T-cell (primary cell): ENCODE data around the gene ACSL3. TPM values are rescaled to one million over a fixed set of nuclear protein-coding genes. Genes with fewer than 3 reads are reported as not detected.
A peak's percentile ranks its signal among the peaks of the same experiment; 100 is the strongest.
"Not testable (repeated sequence)": the region's sequence is repeated elsewhere in the genome, so short reads cannot be mapped to it uniquely, and the experiment has no call there.

ENCODE experiments used
- ATAC-seq, 4 experiments: fragments of 200-7000 bp in 3 of 4; fragments of 150-1000 bp in 1 of 4; cut with Tn5 transposase; replicated peaks in 1 of 4; 1 replicate in 3 of 4; 2 replicates in 1 of 4; pipeline ENCODE4 v1.10.0; 2021; ENCODE audit warnings: moderate library complexity in 3 of 4, mild to moderate bottlenecking in 2 of 4, moderate number of reproducible peaks in 1 of 4
- CTCF ChIA-PET, 2 donors: fragments of 300-600 bp; sonication (Branson Sonifier 250); formaldehyde crosslinking; loops; one replicate each; lab custom pipeline; 2022; ENCODE audit warnings: antibody characterized with exemption in 2 of 2; lab: Charles Lee
- POLR2A ChIA-PET, 2 donors: fragments of 300-600 bp; sonication (Branson Sonifier 250); formaldehyde crosslinking; loops; one replicate each; lab custom pipeline; 2022; ENCODE audit warnings: antibody characterized with exemption in 2 of 2; lab: Charles Lee
- DNase-seq, 35 experiments: peaks; one replicate each; pipeline versions ENCODE4 v3.0.0 to v3.0.0-alpha.2; 2013 to 2023
- H3K27ac ChIP-seq: one replicate; pipeline ENCODE4 v1.5.1; 2013; ENCODE audit warnings: low read length
- H3K27me3 ChIP-seq, 2 experiments: replicated peaks in 1 of 2; 1 replicate in 1 of 2; 2 replicates in 1 of 2; pipeline versions ENCODE4 v1.6.1 to v1.7.0; 2013; ENCODE audit warnings: low read length in 1 of 2, mixed read lengths in 1 of 2; ENCODE audit not compliant: control insufficient read depth in 2 of 2, insufficient read depth in 2 of 2; ENCODE audit errors: extremely low read depth in 1 of 2
- H3K36me3 ChIP-seq, 2 donors: 1 replicate in 1 of 2; 2 replicates in 1 of 2; pipeline versions ENCODE4 v1.6.1 to v1.7.0; 2013; ENCODE audit warnings: low read length in 1 of 2; ENCODE audit not compliant: control insufficient read depth in 2 of 2, insufficient read depth in 1 of 2; ENCODE audit errors: extremely low read depth in 1 of 2
- H3K4me1 ChIP-seq, 2 experiments: 1 replicate in 1 of 2; 2 replicates in 1 of 2; pipeline versions ENCODE4 v1.6.1 to v1.7.0; 2013; ENCODE audit warnings: low read length in 2 of 2, mixed read lengths in 1 of 2; ENCODE audit not compliant: insufficient read depth in 2 of 2, control insufficient read depth in 1 of 2; ENCODE audit errors: extremely low read depth in 1 of 2
- H3K4me3 ChIP-seq, 2 donors: 1 replicate in 1 of 2; 2 replicates in 1 of 2; pipeline versions ENCODE4 v1.5.1 to v1.7.0; 2013; ENCODE audit warnings: mild to moderate bottlenecking in 2 of 2, low read length in 1 of 2, moderate library complexity in 1 of 2; ENCODE audit not compliant: control insufficient read depth in 1 of 2; ENCODE audit errors: extremely low read depth in 1 of 2
- H3K9me3 ChIP-seq: 2 replicates; pipeline ENCODE4 v1.7.0; 2013
- H3K27ac Mint-ChIP-seq, 2 donors: one replicate each; pipeline ENCODE4 v1.8.0; 2020 to 2021; ENCODE audit warnings: mild to moderate bottlenecking in 2 of 2, mixed read lengths in 2 of 2
- H3K27me3 Mint-ChIP-seq, 2 donors: one replicate each; pipeline ENCODE4 v1.8.0; 2021 to 2022; ENCODE audit warnings: mixed read lengths in 2 of 2
- H3K36me3 Mint-ChIP-seq: one replicate; pipeline ENCODE4 v1.8.0; 2021; ENCODE audit warnings: mixed read lengths
- H3K4me1 Mint-ChIP-seq, 3 donors: one replicate each; pipeline ENCODE4 v1.8.0; 2020 to 2022; ENCODE audit warnings: mixed read lengths in 3 of 3, mild to moderate bottlenecking in 1 of 3
- H3K4me3 Mint-ChIP-seq, 3 donors: one replicate each; pipeline ENCODE4 v1.8.0; 2020 to 2022; ENCODE audit warnings: mild to moderate bottlenecking in 3 of 3, mixed read lengths in 3 of 3, moderate library complexity in 3 of 3
- H3K9me3 Mint-ChIP-seq, 3 donors: one replicate each; pipeline ENCODE4 v1.8.0; 2020 to 2022; ENCODE audit warnings: mixed read lengths in 3 of 3
- WGBS: methylation state at CpG from one replicate; pipeline ENCODE4 v1.1.5; 2013; ENCODE audit warnings: missing lambda C conversion rate; ENCODE audit not compliant: insufficient coverage; 5-methylcytosine and 5-hydroxymethylcytosine counted together
- total RNA-seq, 35 experiments: library from RNA in 6 of 35; stranded (reverse) in 6 of 35; fragments of 120-200 nt in 1 of 35; gene quantifications; one replicate each; pipeline versions ENCODE4 v1.2.1 to v1.2.4 and lab custom pipeline; 2013 to 2026

The ACSL3 gene
- total RNA-seq, 5 donors from 2014 or later (not counting 1 experiment from before 2014, with no cell fraction given) = 23.9 to 82.4 (median 26.5) TPM

DNA sequence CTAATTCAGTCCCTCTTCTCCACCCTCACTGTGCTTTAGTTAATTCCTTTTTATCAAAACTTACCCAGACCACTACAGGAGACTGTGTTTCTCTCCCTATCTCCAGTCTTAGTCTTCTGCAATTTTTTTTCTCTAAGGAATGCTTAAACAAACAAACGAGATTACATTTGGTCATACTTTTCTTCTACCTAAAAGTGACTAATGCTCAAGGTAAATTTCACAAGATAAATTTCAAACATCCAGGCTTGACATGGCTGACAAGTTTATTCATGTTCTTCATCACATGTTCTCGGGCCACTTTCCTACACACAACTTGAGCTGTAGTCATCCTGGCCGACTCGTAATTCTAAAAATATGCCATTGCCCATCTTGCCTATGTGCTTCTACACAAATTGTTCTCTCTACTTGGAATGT is 23.2 kb upstream of the ACSL3 start:
- peaks cover 8 to 16% (median 9%) of the 10 kb centered on the region in 3 donors for H3K4me1 Mint-ChIP-seq
- ATAC-seq (no peak), DNase-seq (no peak)
- Histone ChIP-seq H3K27ac (no peak overlapping the region), H3K4me3 (no peak overlapping the region), H3K9me3 (no peaks in the 10 kb centered on the region), H3K27me3 (peaks cover 0 to 9% of the 10 kb centered on the region in 2 experiments), H3K4me1 (peaks cover 0 to 2% of the 10 kb centered on the region in 2 experiments), H3K36me3 (no peaks in the 10 kb centered on the region)
- CTCF ChIA-PET = no interaction called here
- no peaks in the 10 kb centered on the region for H3K9me3 Mint-ChIP-seq
- H3K36me3 Mint-ChIP-seq = no peaks in the 10 kb centered on the region
- H3K27me3 Mint-ChIP-seq = peaks cover 14 to 21% of the 10 kb centered on the region in 2 donors
- POLR2A ChIA-PET = no interaction called here
- no peak overlapping the region for H3K27ac Mint-ChIP-seq
- H3K4me3 Mint-ChIP-seq = no peak overlapping the region
- 82% methylated on average over 4 of the region's 4 CpGs for WGBS

DNA sequence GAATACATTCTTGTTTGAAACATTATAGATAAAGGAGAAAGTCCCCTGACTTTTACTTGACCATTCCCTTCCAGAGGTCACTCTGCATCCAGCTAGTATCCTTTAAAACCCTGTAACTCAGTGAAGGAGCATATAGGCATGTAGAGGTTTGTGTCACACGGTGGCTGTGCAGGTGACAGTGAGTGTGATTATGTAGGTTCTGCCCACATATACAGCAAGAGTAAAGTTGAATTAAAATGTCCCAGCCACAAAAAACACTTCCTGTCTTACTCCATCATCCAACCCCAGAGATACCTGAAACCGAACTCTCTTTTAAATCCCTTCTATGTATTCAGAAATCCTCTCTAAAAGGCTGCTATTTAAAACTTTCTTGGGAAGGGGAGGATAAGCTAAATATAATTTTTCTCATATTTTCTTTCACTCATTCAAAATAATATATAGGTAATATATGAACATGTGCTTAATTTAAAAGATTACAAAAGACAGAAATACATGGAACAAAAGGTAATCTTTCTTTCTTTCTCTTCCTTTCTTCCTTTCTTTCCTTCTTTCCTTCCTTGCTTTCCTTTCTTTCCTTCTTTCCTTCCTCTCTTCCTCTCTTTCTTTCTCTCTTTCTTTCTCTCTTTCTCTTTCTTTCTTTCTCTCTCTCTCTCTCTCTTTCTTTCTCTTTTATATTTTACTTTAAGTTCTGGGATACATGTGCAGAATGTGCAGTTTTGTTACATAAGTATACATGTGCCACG is 20.6 kb upstream of the ACSL3 start:
- H3K27ac ChIP-seq = no peak overlapping the region
- peaks cover 13 to 17% of the 10 kb centered on the region in 2 donors for H3K27me3 Mint-ChIP-seq
- no CpG with 5 or more reads among the region's 3 CpGs for WGBS
- no peak for DNase-seq
- peak in 1 of 4 experiments; percentile 26 for ATAC-seq
- ChIA-PET POLR2A (no interaction called here), CTCF (no interaction called here)
- H3K9me3 ChIP-seq = no peaks in the 10 kb centered on the region
- no peak overlapping the region for H3K27ac Mint-ChIP-seq
- peaks cover 0 to 2% of the 10 kb centered on the region in 2 experiments for H3K4me1 ChIP-seq
- no peaks in the 10 kb centered on the region for H3K36me3 Mint-ChIP-seq
- no peak overlapping the region for H3K4me3 Mint-ChIP-seq
- peaks cover 0 to 5% of the 10 kb centered on the region in 2 experiments for H3K27me3 ChIP-seq
- H3K4me1 Mint-ChIP-seq = peaks cover 8 to 19% (median 9%) of the 10 kb centered on the region in 3 donors
- H3K36me3 ChIP-seq = no peaks in the 10 kb centered on the region
- no peak overlapping the region for H3K4me3 ChIP-seq
- H3K9me3 Mint-ChIP-seq = no peaks in the 10 kb centered on the region

DNA sequence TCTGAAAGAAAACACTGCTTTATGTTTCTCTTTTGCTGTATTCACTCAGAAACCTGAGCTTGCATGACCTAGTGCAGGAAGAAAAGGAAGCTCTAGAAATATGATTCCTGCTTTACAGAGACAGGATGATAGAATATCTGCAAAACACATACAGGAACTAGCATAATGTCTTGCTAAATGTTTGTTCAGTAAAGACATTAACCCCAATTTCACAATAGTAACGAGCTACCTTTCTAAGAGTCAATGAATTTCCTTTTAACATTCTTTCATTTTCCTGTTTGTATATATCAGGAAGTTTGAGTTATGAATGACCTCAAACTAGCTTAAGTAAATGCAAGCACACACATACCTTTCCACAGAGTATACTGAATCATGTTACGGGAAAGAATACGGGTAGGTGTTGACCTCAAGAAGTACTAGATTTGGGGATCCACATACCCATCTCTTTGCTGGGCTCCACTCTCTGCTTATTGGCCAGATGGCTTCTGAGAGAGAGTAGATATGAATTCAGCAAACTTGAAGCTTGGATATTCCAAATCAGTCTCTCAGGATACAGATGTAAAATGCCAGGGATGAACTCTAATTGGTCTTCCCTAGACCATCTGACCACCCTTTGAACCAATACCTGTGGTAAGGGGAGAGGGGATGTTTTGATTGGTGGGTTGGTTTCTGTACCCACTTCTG is 18.2 kb upstream of the ACSL3 start:
- ChIA-PET POLR2A (no interaction called here), CTCF (no interaction called here)
- Mint-ChIP-seq H3K9me3 (no peaks in the 10 kb centered on the region), H3K36me3 (no peaks in the 10 kb centered on the region), H3K27me3 (peaks cover 4 to 18% of the 10 kb centered on the region in 2 donors), H3K4me1 (peaks cover 8 to 19% (median 9%) of the 10 kb centered on the region in 3 donors), H3K27ac (no peak overlapping the region), H3K4me3 (no peak overlapping the region)
- ATAC-seq (no peak), DNase-seq (no peak)
- Histone ChIP-seq H3K9me3 (no peaks in the 10 kb centered on the region), H3K36me3 (no peaks in the 10 kb centered on the region), H3K4me3 (no peak overlapping the region), H3K27ac (no peak overlapping the region), H3K4me1 (peaks cover 0 to 2% of the 10 kb centered on the region in 2 experiments), H3K27me3 (peaks cover 0 to 4% of the 10 kb centered on the region in 2 experiments)
- WGBS = no CpG with 5 or more reads among the region's 3 CpGs

DNA sequence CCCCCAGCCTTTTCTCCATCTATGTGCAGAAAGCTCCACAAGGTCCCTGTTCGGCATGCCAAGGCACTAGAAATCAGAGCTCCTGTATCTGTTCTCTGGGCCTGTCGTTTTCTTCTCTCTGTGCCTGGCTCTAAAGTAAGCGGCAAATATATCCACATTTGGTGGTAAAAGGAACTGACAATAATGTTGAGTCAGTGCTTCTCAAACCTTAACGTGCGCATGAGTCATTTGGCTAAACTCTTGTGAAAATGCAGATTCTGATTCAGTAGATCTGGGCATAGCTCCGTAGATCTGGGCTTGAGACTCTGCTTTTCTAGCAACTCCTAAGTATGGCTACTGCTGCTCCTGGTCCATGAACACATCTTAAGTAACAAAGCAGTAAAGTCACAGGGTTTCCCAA is 16.5 kb upstream of the ACSL3 start:
- H3K27ac Mint-ChIP-seq = no peak overlapping the region
- CTCF ChIA-PET = interaction anchor here in 1 of 2 donors (0.7 kb wide), 1 partner anchor 52 kb away, joined by 6 read pairs; no protein-coding TSS in a partner anchor
- ATAC-seq = no peak

DNA sequence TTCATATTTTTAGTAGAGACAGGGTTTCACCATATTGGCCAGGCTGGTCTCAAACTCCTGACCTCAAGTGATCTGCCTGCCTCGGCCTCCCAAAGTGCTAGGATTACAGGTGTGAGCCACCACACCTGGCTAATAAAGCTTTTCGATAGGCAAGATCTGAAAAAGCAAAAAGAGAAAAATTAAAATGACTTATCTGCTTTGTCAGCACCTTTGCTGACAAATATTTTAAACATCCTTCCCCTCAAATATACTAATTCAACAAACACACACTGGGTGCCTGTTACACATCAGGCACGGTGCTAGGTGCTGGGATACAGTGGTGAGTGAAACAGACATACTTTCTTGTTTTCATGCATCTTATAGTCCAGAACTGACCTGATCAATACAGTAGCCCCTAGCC is 15.5 kb upstream of the ACSL3 start:
- CTCF ChIA-PET, H3K4me3 Mint-ChIP-seq, H3K27ac ChIP-seq, H3K27ac Mint-ChIP-seq, DNase-seq, H3K4me1 ChIP-seq, H3K9me3 ChIP-seq, H3K4me3 ChIP-seq, POLR2A ChIA-PET, H3K36me3 ChIP-seq, H3K27me3 ChIP-seq, H3K36me3 Mint-ChIP-seq, ATAC-seq, H3K9me3 Mint-ChIP-seq: not testable (repeated sequence)
- peaks cover 5 to 17% (median 5%) of the 10 kb centered on the region in 3 donors for H3K4me1 Mint-ChIP-seq
- peaks cover 0 to 16% of the 10 kb centered on the region in 2 donors for H3K27me3 Mint-ChIP-seq
- WGBS = 83% methylated on average over 1 of the region's 3 CpGs

More for the DNA sequence above, 16.5 kb upstream of the ACSL3 start:
- 84% methylated on average over 3 of the region's 6 CpGs for WGBS
- Mint-ChIP-seq H3K4me3 (no peak overlapping the region), H3K36me3 (no peaks in the 10 kb centered on the region), H3K9me3 (no peaks in the 10 kb centered on the region), H3K4me1 (peaks cover 8 to 19% (median 9%) of the 10 kb centered on the region in 3 donors), H3K27me3 (peaks cover 0 to 16% of the 10 kb centered on the region in 2 donors)
- Histone ChIP-seq H3K4me3 (no peak overlapping the region), H3K36me3 (no peaks in the 10 kb centered on the region), H3K4me1 (peaks cover 0 to 2% of the 10 kb centered on the region in 2 experiments), H3K27ac (no peak overlapping the region), H3K27me3 (peaks cover 0 to 4% of the 10 kb centered on the region in 2 experiments), H3K9me3 (no peaks in the 10 kb centered on the region)
- no peak for DNase-seq
- POLR2A ChIA-PET = interaction anchor here in 1 of 2 donors (0.6 kb wide), 1 partner anchor 11 kb away, joined by 4 read pairs; no protein-coding TSS in a partner anchor

DNA sequence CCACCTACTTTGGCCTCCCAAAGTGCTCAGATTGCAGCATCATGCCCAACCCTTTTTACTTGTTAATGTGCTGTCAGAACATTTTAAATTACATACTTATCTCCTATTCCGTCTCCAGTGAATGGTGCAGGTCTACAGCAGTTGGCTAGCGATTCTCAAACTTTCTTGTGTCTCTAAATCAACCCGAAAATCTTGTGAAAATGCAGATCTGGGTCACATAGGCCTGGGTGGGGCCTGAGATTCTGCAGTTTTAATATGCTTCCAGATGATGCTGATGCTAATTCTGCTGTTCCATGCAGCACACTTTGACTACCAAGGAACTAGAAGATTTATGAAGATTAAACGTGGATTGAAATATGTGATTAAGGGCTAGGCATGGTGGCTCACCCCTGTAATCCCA is 14.8 kb upstream of the ACSL3 start:
- 59% methylated on average over 3 of the region's 4 CpGs for WGBS
- DNase-seq = no peak
- Histone ChIP-seq H3K27me3 (peaks cover 0 to 4% of the 10 kb centered on the region in 2 experiments), H3K4me1 (no peaks in the 10 kb centered on the region), H3K4me3 (no peak overlapping the region), H3K36me3 (no peaks in the 10 kb centered on the region), H3K27ac (no peak overlapping the region), H3K9me3 (no peaks in the 10 kb centered on the region)
- Mint-ChIP-seq H3K9me3 (no peaks in the 10 kb centered on the region), H3K36me3 (no peaks in the 10 kb centered on the region), H3K27ac (no peak overlapping the region), H3K27me3 (peaks cover 0 to 16% of the 10 kb centered on the region in 2 donors), H3K4me3 (no peak overlapping the region), H3K4me1 (peaks cover 3 to 11% (median 5%) of the 10 kb centered on the region in 3 donors)
- ChIA-PET CTCF (no interaction called here), POLR2A (no interaction called here)
- no peak for ATAC-seq
